Lower leg skin (tissue), 4 donors: Measurements from ENCODE around the gene DIMT1. TPM values are rescaled to one million over a fixed set of nuclear protein-coding genes. Genes with fewer than 3 reads are reported as not detected.

Source experiments
- DNase-seq, 2 donors: peaks; one replicate each; pipeline ENCODE4 v3.0.0-alpha.2; 2019; ENCODE audit warnings: low spot score in 2 of 2
- H3K4me3 ChIP-seq: fragments of 200-600 bp; sonication (generic); 2 replicates; pipeline ENCODE4 v1.5.1; 2017; ENCODE audit warnings: mild to moderate bottlenecking, low read depth; ENCODE audit not compliant: poor library complexity, severe bottlenecking
- CTCF ChIP-seq, 3 donors: fragments of 450-650 bp; IDR thresholded peaks; one replicate each; pipeline ENCODE4 v1.5.1; 2016; ENCODE audit warnings: antibody characterized with exemption in 3 of 3, mild to moderate bottlenecking in 3 of 3, moderate library complexity in 2 of 3
- POLR2A ChIP-seq, 2 donors: fragments of 450-650 bp; IDR thresholded peaks; one replicate each; pipeline ENCODE4 v1.6.1; 2016 to 2017; ENCODE audit warnings: antibody characterized with exemption in 2 of 2, mild to moderate bottlenecking in 1 of 2, moderate library complexity in 1 of 2
- WGBS, 2 donors: methylation state at CpG; one replicate each; pipeline ENCODE4 v1.1.5; 2018; 5-methylcytosine and 5-hydroxymethylcytosine counted together
- intact Hi-C: fragments of 100-400 bp; cut with DNase I; formaldehyde crosslinking; loops from one replicate; pipeline ENCODE4 v1.15.0; 2023; ENCODE audit warnings: low total_unique reads
- total RNA-seq, 4 donors: library from RNA; depleted of rRNA; stranded (reverse); fragments of >200 nt; gene quantifications; one replicate each; pipeline ENCODE4 v1.1.0, GENCODE V29; 2016

The DIMT1 gene
- total RNA-seq, 4 donors from 2014 or later, result 13.4 to 18.9 (median 15.4) TPM

GRCh38 chr5:62421414-62421813, 17.7 kb upstream of the DIMT1 start:
- TF ChIP-seq CTCF (IDR thresholded peaks at IDR 0.05), result no peak
- no peak for TF ChIP-seq POLR2A (IDR thresholded peaks at IDR 0.05)
- no peak for DNase-seq
- no peak overlapping the region for H3K4me3 ChIP-seq
- intact Hi-C loops, result no loop called here
- 87 to 95% methylated on average over 1 of the region's 1 CpG for WGBS, 2 donors

GRCh38 chr5:62419609-62420008, 15.9 kb upstream of the DIMT1 start:
- no peak overlapping the region for H3K4me3 ChIP-seq
- TF ChIP-seq POLR2A (IDR thresholded peaks at IDR 0.05), result no peak
- no peak for TF ChIP-seq CTCF (IDR thresholded peaks at IDR 0.05)
- WGBS, 2 donors, result 98% methylated on average over 3 of the region's 3 CpGs
- intact Hi-C loops, result no loop called here
- no peak for DNase-seq

- TF ChIP-seq CTCF (IDR thresholded peaks at IDR 0.05) (no peak), POLR2A (IDR thresholded peaks at IDR 0.05) (no peak)
- no peak for DNase-seq
- H3K4me3 ChIP-seq, result no peak overlapping the region
- intact Hi-C loops, result no loop called here
- 87% methylated on average over 4 of the region's 4 CpGs for whole genome bisulfite sequencing, 2 donors
These were observed 14.9 kb upstream of the DIMT1 start for GRCh38 chr5:62418462-62419076.

- WGBS, 2 donors, result 47 to 60% methylated on average over 3 of the region's 3 CpGs
- no peak for TF ChIP-seq POLR2A (IDR thresholded peaks at IDR 0.05)
- no peak for TF ChIP-seq CTCF (IDR thresholded peaks at IDR 0.05)
- no peak overlapping the region for H3K4me3 ChIP-seq
- intact Hi-C loops, result no loop called here
- no peak for DNase-seq
These were observed 10.0 kb upstream of the DIMT1 start for GRCh38 chr5:62413711-62414110.

- WGBS, 2 donors, result 0 to 1% methylated on average over 55 to 60 of the region's 66 CpGs
- intact Hi-C loops, result no loop called here
- peak; percentile 98 to 99 for DNase-seq
- H3K4me3 ChIP-seq, result peak within 1 kb of the TSS; percentile 94
- TF ChIP-seq POLR2A (IDR thresholded peaks at IDR 0.05), result no peak
- no peak for TF ChIP-seq CTCF (IDR thresholded peaks at IDR 0.05)
These were observed 9.0 kb upstream of the DIMT1 start, which contains the start of gene IPO11 for GRCh38 chr5:62412549-62413329. TSS of gene IPO11 (plus strand) at chr5:62412763. CDS start at chr5:62437280, 24,517 bp downstream.
